Breast epithelium (tissue), 3 donors: ENCODE results near the gene CDYL.

Experiments
- CTCF ChIP-seq, 3 donors: fragments of 450-650 bp; IDR thresholded peaks; one replicate each; pipeline ENCODE4 v1.5.1; 2016 to 2017; ENCODE audit warnings: antibody characterized with exemption in 3 of 3, mild to moderate bottlenecking in 3 of 3, moderate library complexity in 3 of 3
- POLR2A ChIP-seq: fragments of 450-650 bp; IDR thresholded peaks from one replicate; pipeline ENCODE4 v1.6.1; 2016; ENCODE audit warnings: antibody characterized with exemption, mild to moderate bottlenecking, moderate library complexity

GRCh38 chr6:4924661-4925271 lies 148.6 kb downstream of the CDYL start:
- TF ChIP-seq CTCF (IDR thresholded peaks at IDR 0.05): no peak
- no peak for TF ChIP-seq POLR2A
